SK-N-SH (cell line): Measurements from ENCODE around the gene CEP170B.
"Not testable (repeated sequence)": the region's sequence is repeated elsewhere in the genome, so short reads cannot be mapped to it uniquely, and the experiment has no call there.

Experiments
- CHD2 ChIP-seq: fragments of 150-350 bp; IDR thresholded peaks from 2 replicates; pipeline ENCODE4 v1.6.1; 2018; ENCODE audit warnings: low read length; ENCODE audit not compliant: partially characterized antibody
- CTCF ChIP-seq: fragments of 200-600 bp; sonication (generic); IDR thresholded peaks from 2 replicates; pipeline ENCODE4 v1.6.1; 2017; ENCODE audit warnings: antibody characterized with exemption, mild to moderate bottlenecking, moderate library complexity
- EP300 ChIP-seq, 2 experiments: IDR thresholded peaks; 2 replicates each; pipeline versions ENCODE4 v1.4.0 to v1.6.1; 2012; ENCODE audit warnings: borderline replicate concordance in 1 of 2, low read depth in 1 of 2, low read length in 1 of 2
- EZH2phosphoT487 ChIP-seq: fragments of 200-600 bp; sonication (generic); IDR thresholded peaks from 2 replicates; pipeline ENCODE4 v1.6.1; 2017; ENCODE audit warnings: low read depth, mixed run types, mild to moderate bottlenecking, antibody characterized with exemption, moderate library complexity, borderline replicate concordance
- FOXM1 ChIP-seq: IDR thresholded peaks from 2 replicates; pipeline ENCODE4 v1.4.0; 2012; ENCODE audit warnings: low read depth, mild to moderate bottlenecking
- MAX ChIP-seq: IDR thresholded peaks from 2 replicates; pipeline ENCODE4 v1.4.0; 2012; ENCODE audit warnings: low read depth
- MXI1 ChIP-seq: IDR thresholded peaks from 2 replicates; pipeline ENCODE4 v1.6.1; 2012; ENCODE audit warnings: mild to moderate bottlenecking, low read depth, low read length, improper control_type of control experiment
- POLR2AphosphoS5 ChIP-seq: IDR thresholded peaks from 2 replicates; pipeline ENCODE4 v1.6.1; 2012; ENCODE audit warnings: low read depth, low read length
- RAD21 ChIP-seq: IDR thresholded peaks from 2 replicates; pipeline ENCODE4 v1.6.1; 2012; ENCODE audit warnings: mild to moderate bottlenecking, low read length
- RXRA ChIP-seq: IDR thresholded peaks from 2 replicates; pipeline ENCODE4 v1.4.0; 2012; ENCODE audit warnings: low read depth, mild to moderate bottlenecking, borderline replicate concordance
- SMC3 ChIP-seq: IDR thresholded peaks from 2 replicates; pipeline ENCODE4 v1.6.1; 2012; ENCODE audit warnings: low read depth, low read length, improper control_type of control experiment
- TAF1 ChIP-seq: IDR thresholded peaks from 2 replicates; pipeline ENCODE4 v1.6.1; 2012; ENCODE audit warnings: low read depth, mild to moderate bottlenecking, low read length, moderate library complexity, borderline replicate concordance
- USF2 ChIP-seq: fragments of 150-350 bp; IDR thresholded peaks from 2 replicates; pipeline ENCODE4 v1.6.1; 2017; ENCODE audit warnings: antibody characterized with exemption, low read length, low read depth, borderline replicate concordance
- YY1 ChIP-seq: IDR thresholded peaks from 2 replicates; pipeline ENCODE4 v1.4.0; 2012; ENCODE audit warnings: low read depth, mild to moderate bottlenecking

GRCh38 chr14:104919152-104919992 is 54.3 kb downstream of the CEP170B start:
- not testable (repeated sequence) for TF ChIP-seq CTCF; FOXM1; RXRA; EZH2phosphoT487; MAX; MXI1; EP300 (IDR thresholded peaks at IDR 0.05; ENCODE audit: borderline replicate concordance in 1 of 2, low read depth in 1 of 2, low read length in 1 of 2); USF2; TAF1; POLR2AphosphoS5; RAD21; YY1; CHD2; SMC3
